Stomach (tissue), 4 donors: ENCODE measurements around the gene ZNF688.
"Not testable (repeated sequence)": the region's sequence is repeated elsewhere in the genome, so short reads cannot be mapped to it uniquely, and the experiment has no call there.

Source experiments
- CTCF ChIP-seq, 7 experiments: fragments of 450-650 bp in 4 of 7; fragments of 200-600 bp in 3 of 7; sonication (generic) in 3 of 7; IDR thresholded peaks; one replicate each; pipeline ENCODE4 v1.5.1; 2016 to 2019; ENCODE audit warnings: antibody characterized with exemption in 7 of 7, control low read depth in 2 of 7, mild to moderate bottlenecking in 1 of 7
- POLR2A ChIP-seq, 4 donors: fragments of 450-650 bp; IDR thresholded peaks; one replicate each; pipeline ENCODE4 v1.6.1; 2016; ENCODE audit warnings: antibody characterized with exemption in 4 of 4, control low read depth in 2 of 4, mild to moderate bottlenecking in 1 of 4, moderate library complexity in 1 of 4
- POLR2AphosphoS5 ChIP-seq, 3 donors: sonication (generic); formaldehyde crosslinking; IDR thresholded peaks; one replicate each; pipeline ENCODE4 v1.6.1; 2016; ENCODE audit warnings: antibody characterized with exemption in 3 of 3

DNA sequence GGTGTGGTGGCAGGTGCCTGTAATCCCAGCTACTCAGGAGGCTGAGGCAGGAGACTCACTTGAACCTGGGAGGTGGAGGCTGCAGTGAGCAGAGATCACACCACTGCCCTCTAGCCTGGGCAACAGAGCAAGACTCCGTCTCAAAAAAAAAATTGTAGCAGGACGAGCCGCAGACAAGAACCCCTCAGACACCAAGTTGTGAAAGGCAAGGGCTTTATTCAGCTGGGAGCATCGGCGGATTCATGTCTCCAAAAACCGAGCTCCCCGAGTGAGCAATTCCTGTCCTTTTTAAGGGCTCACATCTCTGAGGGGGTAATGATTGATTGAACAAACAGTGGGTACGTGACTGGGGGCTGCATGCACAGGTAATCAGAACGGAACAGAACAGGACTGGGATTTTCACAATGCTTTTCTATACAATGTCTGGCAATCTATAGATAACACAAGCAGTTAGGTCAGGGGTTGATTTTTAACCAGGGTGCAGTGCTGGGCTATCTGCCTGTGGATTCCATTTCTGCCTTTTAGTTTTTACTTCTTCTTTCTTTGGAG, 30.5 kb downstream of the ZNF688 start:
- not testable (repeated sequence) for TF ChIP-seq CTCF, POLR2A, POLR2AphosphoS5 (IDR thresholded peaks at IDR 0.05)
